Hypothalamus (tissue), 51 donors: Measurements from ENCODE around the gene TRIM9.

Experiments used
- DNase-seq, 51 donors: peaks; one replicate each; lab custom pipeline; 2025; lab: John Stamatoyannopoulos, UW

The TRIM9 gene

DNA sequence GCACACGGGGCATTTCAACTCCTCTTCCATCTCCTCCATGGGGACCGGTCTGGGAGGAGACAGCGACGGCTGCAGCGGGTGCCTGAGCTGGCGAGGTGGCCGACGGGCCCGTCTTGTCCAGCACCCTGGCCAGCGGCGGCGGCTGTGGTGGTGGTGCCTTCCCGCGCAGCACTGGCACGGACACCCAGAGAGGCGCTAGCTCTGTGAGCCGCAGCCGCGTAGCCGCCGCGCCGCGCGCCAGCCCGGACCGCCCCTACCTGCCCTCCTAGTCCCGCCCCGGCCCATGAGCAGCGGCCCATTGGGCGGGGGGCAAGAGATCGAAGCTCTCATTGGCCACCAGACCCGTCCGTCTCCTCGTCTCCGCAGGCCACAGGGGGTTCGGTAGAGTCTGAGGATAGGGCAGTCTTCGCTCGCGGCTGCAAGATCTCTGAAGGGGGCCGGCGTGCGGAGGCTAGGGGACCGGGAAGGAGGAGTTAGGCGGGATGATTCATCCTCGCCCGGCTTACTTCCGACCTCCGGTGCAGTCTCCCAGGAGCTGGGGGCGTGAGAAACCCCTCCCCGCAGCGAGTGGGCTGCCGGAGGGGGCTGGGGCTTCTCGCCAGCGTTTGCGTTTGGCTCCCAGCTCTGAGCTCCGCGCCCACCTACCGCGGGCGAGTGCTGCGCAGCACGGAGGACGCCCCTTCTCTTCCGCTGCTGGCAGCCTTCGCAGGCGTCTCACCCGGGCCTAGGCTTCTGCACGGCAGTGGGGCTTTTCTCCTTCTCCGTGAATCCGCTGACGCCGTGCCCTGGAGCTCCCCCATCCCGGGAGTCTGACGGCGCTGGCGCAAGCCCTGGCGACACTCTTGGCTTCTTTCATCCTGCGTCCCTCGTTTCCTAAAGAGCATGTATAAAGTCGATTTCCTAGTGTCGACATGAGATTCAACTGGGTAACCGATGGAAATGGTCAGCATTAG, at the start of gene TRIM9:
TRIM9 (minus strand) TSS at position 205 of the 953 bp plus-strand sequence; CDS start at position 39, 166 bp downstream.
- peak; percentile 69 to 99 (median 96) for DNase-seq

DNA sequence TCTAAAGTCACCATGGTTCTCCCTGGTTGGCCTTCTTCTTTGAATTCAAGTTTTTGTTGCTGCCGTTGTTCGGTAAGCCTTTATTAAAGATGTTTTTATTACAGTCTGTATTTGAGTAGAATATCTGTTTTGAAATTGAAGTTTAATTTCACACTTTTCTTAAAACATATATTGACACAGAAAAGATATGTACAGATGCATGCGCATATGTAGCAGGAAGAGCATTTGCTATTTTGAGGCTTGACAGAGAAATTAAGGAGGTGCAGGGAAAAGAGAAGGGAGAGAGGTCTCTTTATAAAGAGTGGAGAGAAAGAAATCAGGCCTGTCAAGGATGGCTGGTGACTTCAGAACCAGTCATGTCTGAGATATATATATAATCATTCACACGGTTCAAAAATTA, 46.0 kb upstream of the TRIM9 start:
- DNase-seq = no peak

DNA sequence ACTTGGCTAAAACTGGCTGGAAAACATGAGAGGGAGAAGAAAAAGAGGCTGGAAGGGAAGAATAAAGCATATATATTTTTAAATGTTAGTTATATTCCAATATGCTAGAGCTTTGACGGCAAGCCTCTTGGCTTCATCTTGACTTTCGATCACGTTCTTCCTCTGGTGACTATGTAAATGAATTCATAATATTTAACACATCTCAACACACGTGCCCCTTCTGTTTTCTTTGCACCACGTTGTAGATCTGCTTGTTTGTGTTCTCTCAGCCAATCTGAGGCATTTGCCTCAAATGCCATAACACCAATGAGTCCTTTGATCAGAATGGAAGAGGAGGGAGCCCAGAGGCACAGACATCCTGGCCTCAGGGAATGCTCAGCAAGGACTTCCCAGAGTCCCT, 45.4 kb upstream of the TRIM9 start:
- DNase-seq = no peak

DNA sequence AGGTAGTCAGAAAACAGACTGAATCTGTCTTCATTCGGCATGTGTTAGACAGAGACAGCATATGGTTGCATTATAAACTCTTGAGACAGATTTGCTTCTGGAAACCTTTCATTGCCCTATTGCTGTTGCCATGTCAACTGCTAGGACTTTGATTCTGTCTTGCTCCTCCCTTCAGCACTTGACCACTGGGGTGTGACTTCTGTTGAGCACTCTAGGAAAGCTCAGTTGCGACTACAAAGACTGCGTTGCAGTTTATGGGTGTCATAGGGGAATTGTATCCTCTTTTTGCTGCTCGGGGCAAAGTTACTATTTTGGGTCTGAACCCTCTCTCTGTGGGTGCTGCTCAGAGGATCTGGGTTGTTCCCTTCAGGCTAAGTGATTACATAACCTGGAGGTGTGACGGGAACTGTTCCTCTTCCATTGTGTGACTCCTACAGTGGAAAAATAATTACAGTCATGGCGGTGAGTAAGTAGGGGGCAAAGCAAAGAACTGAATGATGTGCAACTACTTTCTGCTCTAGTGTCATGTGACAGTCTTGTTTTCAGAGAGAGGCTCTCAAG, 44.3 kb upstream of the TRIM9 start:
- DNase-seq = peak in 2 of 51 donors; percentile 9 to 77

DNA sequence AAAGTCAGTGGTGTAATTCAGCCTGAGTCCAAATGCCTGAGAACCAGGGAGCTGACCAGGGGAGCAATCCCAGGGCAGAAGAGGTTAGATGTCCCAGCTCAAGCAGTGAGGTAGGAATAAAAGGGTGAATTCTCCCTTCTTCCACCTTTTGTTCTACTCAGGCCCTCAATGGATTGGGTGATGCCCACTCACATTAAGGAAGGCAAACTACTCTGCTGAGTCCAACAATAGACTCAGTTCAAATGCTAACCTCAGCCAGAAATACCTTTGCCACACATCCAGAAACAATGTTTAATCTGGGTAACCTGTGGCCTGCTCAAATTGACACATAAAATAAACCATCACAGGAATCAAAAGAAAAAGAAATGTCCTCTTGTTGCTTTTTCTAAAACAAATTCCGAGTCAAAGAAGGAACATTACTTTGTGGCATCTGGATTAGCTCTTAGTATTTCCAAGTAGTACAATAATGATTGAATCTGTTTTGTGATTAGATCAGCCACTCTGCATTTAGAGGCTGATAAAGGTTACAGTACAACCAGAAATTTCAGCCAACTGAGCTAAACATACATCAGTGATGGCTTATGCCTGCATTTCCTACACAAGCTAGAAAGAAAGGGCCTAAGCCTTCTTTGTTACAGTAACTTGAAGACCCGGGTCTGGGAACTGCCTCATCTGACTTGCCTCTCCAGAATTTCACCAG, 43.6 kb upstream of the TRIM9 start:
- no peak for DNase-seq

DNA sequence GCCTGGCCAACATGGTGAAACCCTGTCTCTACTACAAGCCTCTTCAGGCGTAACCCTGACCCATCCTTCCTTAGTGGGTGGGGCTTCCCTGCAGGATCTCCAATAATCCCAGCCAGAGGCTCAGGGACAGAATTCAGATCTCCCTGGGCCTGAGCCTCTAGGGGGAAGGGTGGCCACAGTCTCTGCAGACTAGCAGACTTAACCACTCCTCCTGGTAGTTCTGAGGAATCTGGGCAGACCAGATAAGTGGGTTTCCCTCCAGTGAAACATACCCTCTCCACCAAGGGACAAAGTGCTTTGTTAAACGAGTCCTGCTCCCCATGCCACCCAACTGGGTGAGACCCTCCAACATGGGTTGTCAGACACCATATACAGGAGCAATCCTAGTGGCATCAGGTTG, 36.6 kb upstream of the TRIM9 start:
- no peak for DNase-seq

DNA sequence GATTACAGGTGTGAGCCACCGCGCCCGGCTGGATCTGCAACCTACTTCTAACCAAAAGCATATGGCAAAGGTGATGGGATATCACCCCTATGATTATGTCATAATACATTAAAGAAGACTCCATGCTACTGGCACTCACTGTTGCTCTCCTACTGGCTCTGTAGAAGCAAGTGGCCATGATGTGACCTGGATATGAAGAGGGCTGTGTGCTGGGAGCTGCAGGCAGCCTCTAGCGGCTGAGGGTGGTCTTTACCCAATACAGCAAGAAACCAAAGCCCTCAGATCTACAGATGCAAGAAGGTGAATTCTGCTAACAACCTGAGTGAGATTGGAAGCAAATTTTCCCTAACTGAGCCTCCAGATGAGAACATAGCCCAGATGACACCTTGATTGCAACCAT, 34.2 kb upstream of the TRIM9 start:
- no peak for DNase-seq

DNA sequence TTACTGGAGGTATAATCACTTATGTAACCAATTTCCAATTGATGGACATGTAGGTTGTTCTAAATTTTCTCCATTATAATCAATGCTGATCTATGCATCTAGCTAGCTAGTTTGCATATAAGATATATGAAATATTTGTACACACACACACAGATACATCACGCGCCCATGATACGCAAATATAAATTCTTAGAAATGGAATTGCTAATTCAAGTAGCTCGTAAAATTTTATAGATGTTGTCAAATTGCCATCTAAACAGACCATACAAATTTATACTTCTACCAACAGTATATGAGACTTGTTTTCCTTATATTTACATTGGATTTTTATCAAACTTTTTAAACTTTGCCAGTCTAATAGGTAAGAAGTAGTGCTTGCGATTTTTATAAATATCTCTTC, 29.1 kb upstream of the TRIM9 start:
- DNase-seq = no peak

DNA sequence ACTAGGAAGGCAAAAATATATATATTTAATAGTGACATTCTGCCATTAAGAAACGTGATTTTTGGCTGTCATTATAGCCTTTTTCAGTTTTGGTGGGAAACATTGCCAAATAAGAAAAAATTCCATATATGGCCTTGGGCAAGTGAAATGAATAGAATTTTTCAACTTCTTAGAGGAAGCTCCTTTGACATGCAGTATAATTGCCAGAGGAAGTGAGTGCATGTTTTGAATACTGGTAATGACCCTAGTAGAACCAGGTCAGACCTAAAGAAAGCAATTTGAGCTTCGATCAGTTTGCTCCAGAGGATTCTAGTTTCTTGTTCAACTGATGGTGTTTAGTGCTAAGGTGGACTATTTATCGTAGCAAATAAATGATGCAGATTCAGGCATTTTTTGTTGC, 26.2 kb upstream of the TRIM9 start:
- no peak for DNase-seq

DNA sequence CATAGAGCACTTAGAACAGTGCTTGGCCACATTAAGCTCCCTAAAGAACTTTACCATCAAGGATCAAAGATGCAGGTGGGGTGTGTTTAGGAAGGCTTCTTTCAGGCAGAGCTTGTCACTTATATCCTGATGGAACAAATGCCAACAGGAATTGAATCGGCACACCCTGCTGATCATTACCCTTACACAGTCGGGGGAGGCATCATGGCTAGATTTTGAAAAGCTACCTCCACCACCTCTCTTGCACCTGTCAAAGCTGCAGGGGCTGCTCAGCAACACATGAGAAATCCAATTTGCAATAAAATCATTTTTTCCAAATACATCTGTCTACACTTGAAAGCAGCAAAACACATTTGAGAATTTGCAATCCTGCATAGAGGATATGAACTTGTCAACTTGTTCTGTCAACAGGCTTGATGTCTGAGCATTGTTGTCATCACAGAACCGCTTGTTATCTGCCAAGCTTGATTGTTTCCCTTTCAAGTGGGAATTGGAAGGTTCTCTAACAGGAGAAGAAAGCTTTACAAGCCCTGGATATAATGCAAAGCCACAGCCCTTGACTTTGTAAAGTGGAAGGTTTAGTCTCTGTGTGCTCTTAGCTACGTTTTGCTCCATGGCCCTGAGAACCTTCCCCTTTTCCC, 24.6 kb upstream of the TRIM9 start:
- peak in 1 of 51 donors; percentile 26 for DNase-seq

DNA sequence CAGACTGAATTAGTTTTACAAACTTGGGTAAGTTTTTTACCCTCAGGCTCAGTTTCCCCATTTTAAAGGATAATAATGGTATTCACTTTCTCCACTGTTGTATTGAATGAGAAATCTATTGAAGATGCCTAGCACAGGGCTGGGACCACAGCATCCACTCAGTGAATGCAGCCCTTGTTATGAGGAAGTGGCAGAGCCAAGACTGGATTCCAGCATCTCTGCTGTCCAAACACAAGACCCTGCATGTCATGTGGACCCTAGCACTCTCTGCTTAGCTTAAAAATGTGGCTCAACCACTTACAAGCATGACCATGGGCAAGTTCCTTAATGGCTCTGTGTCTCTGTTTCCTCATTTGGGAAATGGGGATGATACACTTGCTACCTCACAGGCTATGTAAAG, 24.1 kb upstream of the TRIM9 start:
- DNase-seq = peak in 21 of 51 donors; percentile 1 to 62 (median 24)

DNA sequence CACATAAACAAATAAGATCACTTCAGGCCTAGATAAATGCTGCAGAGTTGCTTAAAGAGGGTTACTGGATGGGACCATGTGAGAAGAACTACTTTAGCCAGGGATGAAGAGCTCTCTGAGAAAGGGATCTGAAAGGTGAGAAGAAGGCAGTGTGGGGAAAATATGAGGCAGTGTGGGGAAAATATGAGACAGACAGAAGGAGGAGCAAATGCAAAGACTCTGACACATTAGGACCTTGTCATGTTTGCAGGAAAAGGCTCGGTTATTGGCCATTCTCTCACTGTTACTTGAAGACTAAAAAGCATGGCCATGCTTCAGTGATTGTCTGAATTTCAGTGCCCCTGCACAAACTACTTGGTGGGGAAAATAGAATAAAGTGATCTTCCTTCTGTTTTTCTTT, 22.7 kb upstream of the TRIM9 start:
- no peak for DNase-seq

DNA sequence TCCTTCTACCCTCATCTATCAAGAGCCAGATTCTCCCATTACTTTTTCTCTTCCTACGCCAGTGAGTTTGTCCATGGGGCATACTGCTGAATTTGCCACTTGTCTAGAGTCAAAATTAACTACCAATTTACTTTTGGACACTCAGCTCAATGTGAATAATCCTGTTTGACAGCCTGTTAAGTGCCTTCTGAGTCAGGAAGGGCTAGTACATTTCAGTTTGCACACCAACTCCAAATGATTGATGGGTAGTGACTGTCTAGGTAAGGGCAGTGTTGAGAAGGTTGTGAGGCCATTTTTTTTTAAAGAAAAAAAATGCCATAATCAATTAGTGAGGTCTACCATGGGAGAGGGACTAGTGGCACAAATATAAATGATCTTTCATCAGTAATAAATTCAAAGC, 21.8 kb upstream of the TRIM9 start:
- DNase-seq = no peak

DNA sequence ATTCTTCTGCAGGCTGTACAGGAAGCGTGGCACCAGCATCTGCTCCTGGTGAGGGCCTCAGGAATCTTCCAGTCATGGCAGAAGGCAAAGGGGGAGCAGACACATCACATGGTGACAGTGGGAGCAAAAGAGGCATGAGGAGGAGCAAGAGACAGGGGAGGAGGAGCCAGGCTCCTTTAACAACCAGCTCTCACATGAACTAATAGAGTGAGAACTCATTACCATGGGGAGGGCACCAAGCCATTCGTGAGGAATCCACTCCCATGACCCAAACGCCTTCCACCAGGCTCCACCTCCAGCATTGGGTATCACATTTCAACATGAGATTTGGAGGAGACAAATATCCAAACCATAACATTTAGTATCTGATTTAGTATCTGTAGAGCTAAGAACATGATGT, 14.7 kb upstream of the TRIM9 start:
- no peak for DNase-seq

DNA sequence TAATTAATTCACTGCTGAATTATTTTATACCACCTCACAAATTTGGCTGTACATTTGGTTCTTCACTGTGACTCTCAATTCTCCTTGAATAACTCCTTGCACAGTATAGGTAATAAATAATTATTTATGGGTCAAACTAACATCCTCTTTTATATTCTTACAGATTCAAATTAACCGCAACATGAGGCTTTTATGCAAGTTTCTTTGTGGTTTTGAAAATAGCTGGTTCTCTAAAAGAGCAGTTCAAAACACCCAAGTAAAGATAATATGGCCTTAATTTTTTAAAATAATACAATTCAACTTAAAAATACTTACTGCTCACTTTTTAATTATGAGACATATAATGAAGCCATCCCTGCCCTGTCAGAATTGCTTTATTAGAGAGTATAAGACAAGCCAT, 12.9 kb upstream of the TRIM9 start:
- DNase-seq = no peak

DNA sequence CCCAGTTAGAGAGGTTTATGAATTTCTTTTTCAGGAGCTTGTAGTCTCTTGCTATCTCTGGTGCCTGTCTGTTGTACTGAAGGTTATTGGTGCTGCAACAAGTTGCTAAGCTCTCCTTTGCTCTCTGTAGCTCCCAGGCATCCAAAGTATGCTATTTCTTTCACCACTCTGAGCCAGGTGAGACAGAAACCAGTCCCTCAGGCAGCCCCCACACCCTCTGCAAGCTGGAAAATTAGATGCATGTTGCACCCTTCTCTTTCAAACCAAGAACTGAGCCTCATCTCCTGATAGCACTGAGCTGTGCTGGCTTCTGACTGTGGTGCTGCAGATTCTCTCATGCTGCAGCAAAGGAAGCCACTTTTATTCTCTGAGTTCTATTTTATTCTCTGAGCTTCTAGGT, 9.6 kb upstream of the TRIM9 start:
- no peak for DNase-seq

DNA sequence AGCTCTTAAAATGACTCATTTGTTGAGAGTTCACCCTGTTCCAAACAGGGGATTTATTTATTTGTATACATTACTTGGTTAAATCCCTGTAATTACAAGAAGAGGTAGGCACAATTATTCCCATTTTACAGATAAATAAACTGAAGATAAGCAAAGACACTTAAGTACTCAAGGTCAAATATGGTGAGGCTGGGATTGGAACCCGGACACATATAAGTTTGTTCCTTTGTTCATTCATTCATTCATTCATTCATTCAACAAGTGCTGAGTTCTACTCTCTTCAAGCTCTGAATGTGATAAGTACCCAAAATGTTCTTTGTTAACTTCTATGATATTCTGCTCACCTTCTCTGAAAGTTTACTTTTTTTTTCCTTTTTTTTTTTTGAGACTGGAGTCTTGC, 2.4 kb upstream of the TRIM9 start:
- no peak for DNase-seq

DNA sequence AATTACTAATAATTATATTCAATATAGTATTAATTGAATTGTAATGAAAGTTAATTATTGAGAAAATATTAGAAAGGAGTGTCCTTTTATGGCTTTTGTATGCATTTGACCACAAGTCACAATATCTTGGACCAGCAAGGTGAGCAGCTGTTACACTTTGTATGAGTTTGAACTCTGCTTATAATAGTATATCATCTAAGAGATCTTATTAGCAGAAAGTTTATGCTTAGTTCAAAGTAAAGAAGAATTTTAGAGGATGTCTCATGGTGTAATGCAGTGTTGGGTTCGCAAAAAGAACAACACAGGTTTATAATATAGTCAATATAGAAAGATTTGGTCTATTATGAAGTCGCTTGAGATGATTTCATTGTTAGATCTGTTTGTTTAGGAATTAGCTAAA, 2.0 kb upstream of the TRIM9 start:
- no peak for DNase-seq

DNA sequence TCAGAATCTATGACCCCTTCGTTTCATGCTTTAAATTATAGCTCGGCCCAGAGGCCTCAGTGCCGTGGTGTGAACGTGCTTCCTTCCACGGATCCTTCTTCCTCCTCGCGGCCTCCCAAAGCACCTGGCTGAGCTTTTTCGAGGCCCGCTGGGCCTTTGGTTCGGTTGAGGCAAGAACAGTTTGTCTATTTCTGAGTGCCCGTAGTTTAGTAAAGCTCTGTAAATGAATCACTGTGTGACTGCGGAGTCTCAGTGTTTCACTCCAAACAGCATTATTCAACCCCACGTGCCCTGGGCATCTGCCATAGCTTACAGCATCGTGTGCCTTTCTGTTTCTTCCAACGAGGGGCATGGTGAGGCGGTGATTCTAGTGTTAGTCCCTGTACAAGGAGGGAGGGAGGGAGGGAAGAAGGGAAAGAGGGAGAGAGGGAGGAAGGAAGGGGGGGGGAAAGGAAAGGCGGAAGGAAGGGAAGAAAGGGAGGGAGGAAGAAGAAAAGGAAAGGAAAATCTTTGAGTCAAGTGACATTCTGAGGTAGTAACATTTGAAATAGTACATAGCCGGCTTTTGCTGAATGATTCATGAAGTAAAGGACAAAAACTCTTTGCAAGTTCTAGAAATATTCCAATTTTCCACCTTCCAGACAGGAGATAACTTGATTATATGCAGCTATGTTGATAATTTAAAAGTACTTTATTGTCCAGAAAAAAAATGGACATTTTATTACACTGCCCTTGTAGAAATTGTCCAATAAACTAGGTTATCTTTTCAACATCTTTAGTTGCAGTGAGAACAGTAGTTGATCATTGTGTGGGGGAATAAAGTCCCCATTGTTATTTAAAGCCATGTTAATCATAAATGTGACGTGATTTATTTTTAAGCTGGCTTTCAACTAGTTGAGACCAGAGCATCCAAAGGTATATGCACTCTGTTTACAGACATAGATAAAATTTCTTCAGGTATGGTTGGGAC, 1.2 kb upstream of the TRIM9 start:
- DNase-seq = peak in 47 of 51 donors; percentile 17 to 91 (median 65)

DNA sequence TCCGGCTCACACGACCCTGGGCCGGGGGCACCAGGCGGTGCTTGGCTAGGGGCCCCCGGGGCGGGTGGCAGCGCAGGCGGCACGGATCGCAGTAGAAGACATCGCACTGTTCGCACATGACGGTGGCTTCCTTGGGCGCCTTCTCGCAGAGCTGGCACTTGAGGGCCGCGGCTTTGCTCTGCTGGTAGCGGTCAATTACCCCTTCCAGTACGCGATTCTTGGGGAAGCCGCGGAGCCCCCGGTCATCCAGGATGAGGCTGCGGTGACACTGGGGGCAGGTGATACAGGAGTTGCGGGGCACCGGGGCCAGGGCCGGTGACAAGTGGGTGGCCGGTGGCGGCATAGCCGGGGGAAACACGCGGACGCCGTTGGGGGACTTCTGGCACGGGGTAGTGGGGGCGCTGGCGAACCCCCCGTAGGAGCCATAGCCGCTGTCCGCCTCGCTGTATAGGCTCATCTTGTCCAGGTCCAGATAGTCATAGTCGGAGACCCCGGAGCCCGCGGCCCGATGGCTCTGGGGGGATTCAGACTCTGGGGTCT, 553 bp downstream of the TRIM9 start:
- peak in 21 of 51 donors; percentile 14 to 72 (median 44) for DNase-seq
